AG09309 (cell line): ENCODE results near the gene MACROD1.

Experiments used
- DNase-seq: peaks from one replicate; pipeline ENCODE4 v3.0.0-alpha.2; 2010; ENCODE audit warnings: low read depth
- H3K4me3 ChIP-seq: 2 replicates; pipeline ENCODE4 v1.5.1; 2011; ENCODE audit warnings: mild to moderate bottlenecking, low read depth, low read length, moderate library complexity; ENCODE audit not compliant: control insufficient read depth
- CTCF ChIP-seq: IDR thresholded peaks from 2 replicates; pipeline ENCODE4 v1.5.1; 2011; ENCODE audit warnings: mild to moderate bottlenecking, low read depth, low read length, inconsistent platforms; ENCODE audit not compliant: insufficient read depth, control insufficient read depth; ENCODE audit errors: missing control alignments

MACROD1 gene

GRCh38 chr11:64161037-64161436, 4.9 kb downstream of the MACROD1 start:
- H3K4me3 ChIP-seq = no peak overlapping the region
- TF ChIP-seq CTCF = no peak
- DNase-seq = no peak

- no peak for DNase-seq
- TF ChIP-seq CTCF = no peak
- H3K4me3 ChIP-seq = no peak overlapping the region
Measured at GRCh38 chr11:64157631-64158394, 8.1 kb downstream of the MACROD1 start.

- H3K4me3 ChIP-seq = no peak overlapping the region
- no peak for DNase-seq
- no peak for TF ChIP-seq CTCF
Measured at GRCh38 chr11:64156235-64157011, 9.5 kb downstream of the MACROD1 start.

GRCh38 chr11:64153812-64154211, 12.1 kb downstream of the MACROD1 start:
- no peak overlapping the region for H3K4me3 ChIP-seq
- no peak for TF ChIP-seq CTCF
- DNase-seq = no peak

- peak overlapping the region; percentile 36 for H3K4me3 ChIP-seq
- TF ChIP-seq CTCF = peak; percentile 91
- no peak for DNase-seq
Measured at GRCh38 chr11:64152841-64153691, 12.8 kb downstream of the MACROD1 start.

GRCh38 chr11:64151337-64151736, 14.6 kb downstream of the MACROD1 start:
- no peak overlapping the region for H3K4me3 ChIP-seq
- no peak for DNase-seq
- TF ChIP-seq CTCF = no peak
